ENCODE data around the gene ERMARD. TPM values are rescaled to one million over a fixed set of nuclear protein-coding genes. Genes with fewer than 3 reads are reported as not detected.

The ERMARD gene
- total RNA-seq, 1 experiment from 2014 or later = 13.6 TPM

GRCh38 chr6:169710009-169710408 is 41.4 kb upstream of the ERMARD start:
- Histone ChIP-seq H3T11ph (ENCODE audit: low read length) (no peak overlapping the region), H3K9ac (ENCODE audit: extremely low read depth, insufficient read length, low read length) (no peak overlapping the region), H2BK5ac (ENCODE audit: insufficient read length, low read length) (no peak overlapping the region), H2BK15ac (ENCODE audit: low read depth, low read length) (no peak overlapping the region), H4K8ac (replicated peaks; ENCODE audit: insufficient read length, low read depth, low read length) (no peak overlapping the region), H3K23ac (ENCODE audit: insufficient read length, low read depth, low read length) (no peak overlapping the region), H2BK20ac (ENCODE audit: low read depth, low read length, poor library complexity, severe bottlenecking) (no peak overlapping the region), H3K27me3 (ENCODE audit: insufficient read depth, low read length) (no peaks in the 10 kb centered on the region), H2AFZ (ENCODE audit: low read length) (no peak overlapping the region), H3K79me2 (ENCODE audit: insufficient read depth, low read length) (no peaks in the 10 kb centered on the region), H4K5ac (ENCODE audit: insufficient read length, low read depth, low read length) (no peak overlapping the region), H3K23me2 (ENCODE audit: insufficient read length, low read depth, low read length, poor library complexity, severe bottlenecking) (no peaks in the 10 kb centered on the region), H3K4me2 (ENCODE audit: insufficient read depth, insufficient read length, low read length) (no peak overlapping the region), H3K79me1 (ENCODE audit: insufficient read depth, low read depth, low read length, poor library complexity, severe bottlenecking) (peaks cover 2% of the 10 kb centered on the region), H3K14ac (ENCODE audit: insufficient read depth, low read length) (no peak overlapping the region), H3K18ac (ENCODE audit: insufficient read length, low read depth, low read length) (no peak overlapping the region), H4K91ac (ENCODE audit: insufficient read length, low read depth, low read length) (no peak overlapping the region), H3K9me3 (ENCODE audit: control insufficient read depth, low read depth, low read length) (no peaks in the 10 kb centered on the region), H3K56ac (ENCODE audit: insufficient read length, low read depth, low read length) (no peak overlapping the region), H2BK12ac (ENCODE audit: insufficient read length, low read depth, low read length) (no peak overlapping the region), H3K27ac (ENCODE audit: insufficient read length, low read depth, low read length) (no peak overlapping the region), H2BK120ac (ENCODE audit: low read depth, low read length, poor library complexity, severe bottlenecking) (no peak overlapping the region), H2AK5ac (ENCODE audit: insufficient read length, low read length) (no peak overlapping the region), H4K20me1 (ENCODE audit: control insufficient read depth, insufficient read depth, insufficient read length) (no peaks in the 10 kb centered on the region), H3K4ac (ENCODE audit: low read depth, low read length) (no peak overlapping the region), H3K4me1 (ENCODE audit: insufficient read depth, low read length) (no peaks in the 10 kb centered on the region)
- Mint-ChIP-seq H3K36me3 (ENCODE audit: insufficient read depth in 1 of 3, low read depth in 3 of 3) (peaks cover 4 to 65% (median 41%) of the 10 kb centered on the region in 3 experiments; a peak in 6 of 7 replicates), H3K9me3 (no peaks in the 10 kb centered on the region), H3K27me3 (ENCODE audit: low read depth) (no peaks in the 10 kb centered on the region), H3K27ac (no peak overlapping the region; a peak in 1 of 7 replicates), H3K4me1 (peaks cover 0 to 2% of the 10 kb centered on the region in 2 experiments; a peak in 1 of 4 replicates), H3K4me3 (no peak overlapping the region)
- DNase-seq = no peak
- no CpG with 5 or more reads among the region's 3 CpGs for WGBS (ENCODE audit: extremely low coverage, insufficient read length, low lambda C conversion rate)
- no peak for TF ChIP-seq CTCF (conservative IDR thresholded peaks at IDR 0.05)
